Esophagus squamous epithelium (tissue), 4 donors: ENCODE results near the gene PXK.

Source experiments
- POLR2A ChIP-seq, 4 donors: fragments of 450-650 bp; IDR thresholded peaks; one replicate each; pipeline ENCODE4 v1.6.1; 2017; ENCODE audit warnings: antibody characterized with exemption in 4 of 4, mild to moderate bottlenecking in 4 of 4, moderate library complexity in 3 of 4
- TF ChIP-seq, protein P1 (sequence below), 6 experiments: fragments of 450-650 bp in 4 of 6; fragments of 200-600 bp in 2 of 6; sonication (generic) in 2 of 6; IDR thresholded peaks; one replicate each; pipeline ENCODE4 v1.5.1; 2016 to 2019; ENCODE audit warnings: antibody characterized with exemption in 6 of 6, mild to moderate bottlenecking in 4 of 6, moderate library complexity in 4 of 6

DNA sequence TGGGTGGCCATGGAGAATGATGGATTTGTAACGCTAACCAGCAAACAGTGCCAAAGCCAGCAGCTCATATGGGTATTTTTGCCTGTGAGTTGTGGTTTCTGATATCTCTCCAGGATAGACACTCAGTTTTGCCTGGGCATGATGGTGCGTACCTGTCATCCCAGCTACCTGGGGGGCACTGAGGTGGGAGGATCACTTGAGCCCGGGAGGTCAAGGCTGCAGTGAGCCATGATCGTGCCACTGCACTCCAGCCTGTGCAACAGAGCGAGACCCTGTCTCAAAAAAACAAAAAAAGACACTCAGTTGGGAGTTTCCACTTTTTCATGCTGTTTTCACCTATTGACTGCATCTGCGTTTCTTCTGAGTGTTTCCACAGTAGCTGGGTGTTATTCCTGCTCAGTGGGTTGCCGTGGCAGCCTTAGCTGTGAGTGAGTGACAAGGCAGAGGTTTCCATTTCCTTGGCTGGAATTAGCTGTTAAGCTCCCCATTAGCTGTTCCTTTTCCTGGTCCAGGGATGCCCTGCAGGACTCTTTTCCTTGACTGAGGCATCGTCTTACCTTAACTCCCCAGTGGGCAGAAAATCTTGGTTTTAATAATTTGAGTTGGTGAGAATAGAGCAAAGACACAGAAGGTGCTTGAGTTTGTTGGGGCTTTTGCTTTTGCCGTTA is 40.9 kb upstream of the PXK start:
- TF ChIP-seq, protein P1, sequence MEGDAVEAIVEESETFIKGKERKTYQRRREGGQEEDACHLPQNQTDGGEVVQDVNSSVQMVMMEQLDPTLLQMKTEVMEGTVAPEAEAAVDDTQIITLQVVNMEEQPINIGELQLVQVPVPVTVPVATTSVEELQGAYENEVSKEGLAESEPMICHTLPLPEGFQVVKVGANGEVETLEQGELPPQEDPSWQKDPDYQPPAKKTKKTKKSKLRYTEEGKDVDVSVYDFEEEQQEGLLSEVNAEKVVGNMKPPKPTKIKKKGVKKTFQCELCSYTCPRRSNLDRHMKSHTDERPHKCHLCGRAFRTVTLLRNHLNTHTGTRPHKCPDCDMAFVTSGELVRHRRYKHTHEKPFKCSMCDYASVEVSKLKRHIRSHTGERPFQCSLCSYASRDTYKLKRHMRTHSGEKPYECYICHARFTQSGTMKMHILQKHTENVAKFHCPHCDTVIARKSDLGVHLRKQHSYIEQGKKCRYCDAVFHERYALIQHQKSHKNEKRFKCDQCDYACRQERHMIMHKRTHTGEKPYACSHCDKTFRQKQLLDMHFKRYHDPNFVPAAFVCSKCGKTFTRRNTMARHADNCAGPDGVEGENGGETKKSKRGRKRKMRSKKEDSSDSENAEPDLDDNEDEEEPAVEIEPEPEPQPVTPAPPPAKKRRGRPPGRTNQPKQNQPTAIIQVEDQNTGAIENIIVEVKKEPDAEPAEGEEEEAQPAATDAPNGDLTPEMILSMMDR (IDR thresholded peaks at IDR 0.05): no peak
- TF ChIP-seq POLR2A (IDR thresholded peaks at IDR 0.05): no peak
